ENCODE results near the gene LRRC2. TPM values are rescaled to one million over a fixed set of nuclear protein-coding genes. Genes with fewer than 3 reads are reported as not detected.
"Not testable (repeated sequence)": the region's sequence is repeated elsewhere in the genome, so short reads cannot be mapped to it uniquely, and the experiment has no call there.

Gene LRRC2
- total and polyA plus RNA-seq, 8 donors, result 0.46 to 2.2 (median 1.0) TPM

- Histone ChIP-seq H3K4me1 (peaks cover 0 to 4% (median 0%) of the 10 kb centered on the region in 3 donors), H3K4me3 (no peak overlapping the region), H3K27ac (no peak overlapping the region), H3K9me3 (no peaks in the 10 kb centered on the region), H3K27me3 (no peaks in the 10 kb centered on the region), H3K36me3 (no peaks in the 10 kb centered on the region)
- WGBS, 2 donors, result 0% methylated on average over 1 of the region's 1 CpG
- intact Hi-C loops (cut with DNase I), result no loop called here
- TF ChIP-seq CTCF (IDR thresholded peaks at IDR 0.05), result no peak
- DNase-seq, result no peak
- no peak for FAIRE-seq
- no peak for ATAC-seq
These were observed 12.9 kb downstream of the LRRC2 start for GRCh38 chr3:46553154-46553553.

GRCh38 chr3:46552538-46552937, 13.6 kb downstream of the LRRC2 start:
- ATAC-seq (no peak), DNase-seq (no peak), FAIRE-seq (no peak)
- intact Hi-C loops (cut with DNase I), result no loop called here
- Histone ChIP-seq H3K27ac (no peak overlapping the region), H3K27me3 (no peaks in the 10 kb centered on the region), H3K4me1 (no peaks in the 10 kb centered on the region), H3K9me3 (no peaks in the 10 kb centered on the region), H3K36me3 (no peaks in the 10 kb centered on the region), H3K4me3 (no peak overlapping the region)
- WGBS, 2 donors, result 84 to 92% methylated on average over 1 of the region's 1 CpG
- TF ChIP-seq CTCF (IDR thresholded peaks at IDR 0.05), result no peak

- Histone ChIP-seq H3K36me3 (no peaks in the 10 kb centered on the region), H3K4me1 (no peaks in the 10 kb centered on the region), H3K9me3 (no peaks in the 10 kb centered on the region), H3K27ac (no peak overlapping the region), H3K4me3 (no peak overlapping the region), H3K27me3 (no peaks in the 10 kb centered on the region)
- no peak for TF ChIP-seq CTCF (IDR thresholded peaks at IDR 0.05)
- intact Hi-C loops (cut with DNase I), result no loop called here
- ATAC-seq (no peak), DNase-seq (no peak), FAIRE-seq (no peak)
- 88 to 91% methylated on average over 2 of the region's 2 CpGs for WGBS, 2 donors
These were observed 14.5 kb downstream of the LRRC2 start for GRCh38 chr3:46551615-46552014.

- Histone ChIP-seq H3K4me3 (no peak overlapping the region), H3K27me3 (no peaks in the 10 kb centered on the region), H3K27ac (no peak overlapping the region), H3K4me1 (no peaks in the 10 kb centered on the region), H3K36me3 (no peaks in the 10 kb centered on the region), H3K9me3 (no peaks in the 10 kb centered on the region)
- ATAC-seq (no peak), DNase-seq (no peak), FAIRE-seq (no peak)
- WGBS, 2 donors, result 56 to 65% methylated on average over 1 of the region's 1 CpG
- intact Hi-C loops (cut with DNase I), result no loop called here
- TF ChIP-seq CTCF (IDR thresholded peaks at IDR 0.05), result no peak
These were observed 16.1 kb downstream of the LRRC2 start for GRCh38 chr3:46549989-46550388.

- no peak for FAIRE-seq
- WGBS, 2 donors, result 65 to 71% methylated on average over 4 of the region's 4 CpGs
- ATAC-seq, result no peak
These were observed 16.6 kb downstream of the LRRC2 start for GRCh38 chr3:46549408-46549904.

GRCh38 chr3:46548611-46549010, 17.5 kb downstream of the LRRC2 start:
- DNase-seq; H3K4me1 ChIP-seq; H3K36me3 ChIP-seq; H3K9me3 ChIP-seq; H3K27ac ChIP-seq; FAIRE-seq; ATAC-seq; intact Hi-C loops (cut with DNase I); H3K4me3 ChIP-seq; H3K27me3 ChIP-seq: not testable (repeated sequence)
- 91 to 94% methylated on average over 3 of the region's 3 CpGs for WGBS, 2 donors

More at GRCh38 chr3:46549408-46549904, 16.6 kb downstream of the LRRC2 start:
- Histone ChIP-seq H3K4me3 (no peak overlapping the region), H3K27me3 (no peaks in the 10 kb centered on the region), H3K27ac (no peak overlapping the region), H3K9me3 (no peaks in the 10 kb centered on the region), H3K36me3 (no peaks in the 10 kb centered on the region), H3K4me1 (no peaks in the 10 kb centered on the region)
- intact Hi-C loops (cut with DNase I), result no loop called here
- no peak for TF ChIP-seq CTCF (IDR thresholded peaks at IDR 0.05)
- DNase-seq, result no peak
